Ectodermal cell (in vitro differentiated cells): ENCODE measurements around the gene CPSF3.

ENCODE experiments used
- H3K27ac ChIP-seq: 2 replicates; pipeline ENCODE4 v1.7.0; 2013; ENCODE audit warnings: mild to moderate bottlenecking, low read depth, low read length; ENCODE audit not compliant: insufficient read depth, poor library complexity, severe bottlenecking
- H3K27me3 ChIP-seq: 2 replicates; pipeline ENCODE4 v1.7.0; 2013; ENCODE audit warnings: mild to moderate bottlenecking, low read length; ENCODE audit not compliant: insufficient read depth, control insufficient read depth, poor library complexity, severe bottlenecking
- H3K36me3 ChIP-seq: one replicate; pipeline ENCODE4 v1.7.0; 2013; ENCODE audit warnings: low read length; ENCODE audit not compliant: control insufficient read depth, insufficient read depth
- H3K4me1 ChIP-seq: one replicate; pipeline ENCODE4 v1.7.0; 2013; ENCODE audit warnings: low read length; ENCODE audit not compliant: control insufficient read depth, insufficient read depth
- H3K4me3 ChIP-seq: 2 replicates; pipeline ENCODE4 v1.7.0; 2013; ENCODE audit warnings: low read depth, low read length, control low read depth; ENCODE audit not compliant: insufficient read depth
- H3K9me3 ChIP-seq: 2 replicates; pipeline ENCODE4 v1.7.0; 2013; ENCODE audit warnings: mild to moderate bottlenecking, low read length, moderate library complexity; ENCODE audit not compliant: control insufficient read depth
- WGBS, 2 experiments: methylation state at CpG; one replicate each; pipeline ENCODE4 v1.1.7; 2013; ENCODE audit warnings: missing lambda C conversion rate in 2 of 2; 5-methylcytosine and 5-hydroxymethylcytosine counted together

CPSF3 gene

DNA sequence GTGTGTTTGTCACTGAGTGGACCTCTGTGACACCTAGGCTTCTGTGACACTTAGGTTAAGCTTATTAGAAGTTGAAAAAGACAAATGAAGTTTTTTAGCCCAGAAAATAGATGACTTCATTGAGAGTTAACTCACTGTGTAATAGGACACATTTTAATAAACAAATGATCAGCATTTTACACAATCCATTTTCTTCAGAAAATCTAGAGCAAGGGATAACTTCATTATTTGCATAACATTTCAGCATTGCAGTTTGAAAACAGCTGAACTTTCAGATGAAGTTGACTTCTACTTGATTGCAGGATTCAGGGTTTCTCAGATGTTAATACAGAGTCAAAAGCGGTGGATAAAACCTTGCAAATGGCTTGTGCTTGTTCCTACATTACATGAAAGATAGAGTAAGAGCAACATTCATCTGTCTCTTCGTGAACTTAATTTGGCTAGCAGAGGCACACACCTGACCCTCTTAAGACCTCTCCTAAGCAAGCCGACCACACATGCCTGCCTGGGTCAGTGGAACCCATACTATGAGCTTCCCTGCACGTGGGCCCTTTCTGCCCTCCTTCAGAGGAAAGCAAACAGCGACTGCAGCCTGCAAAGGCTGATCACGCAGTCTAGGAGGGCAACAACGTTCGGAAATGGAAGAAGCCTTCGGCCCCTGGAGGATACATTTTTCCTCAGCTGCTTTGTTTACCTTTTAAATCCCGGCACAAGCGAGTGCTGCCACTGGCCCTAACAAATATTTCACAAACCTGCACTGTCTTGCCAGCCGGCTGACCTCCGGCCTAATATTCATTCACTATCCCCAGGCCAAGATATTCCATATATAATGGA is 16.7 kb upstream of the CPSF3 start:
- H3K27me3 ChIP-seq = no peaks in the 10 kb centered on the region
- H3K4me1 ChIP-seq = no peaks in the 10 kb centered on the region
- H3K36me3 ChIP-seq = peaks cover 4% of the 10 kb centered on the region
- 84 to 86% methylated on average over 13 of the region's 13 CpGs for WGBS, 2 experiments
- H3K4me3 ChIP-seq = no peak overlapping the region
- no peak overlapping the region for H3K27ac ChIP-seq
- H3K9me3 ChIP-seq = no peaks in the 10 kb centered on the region

DNA sequence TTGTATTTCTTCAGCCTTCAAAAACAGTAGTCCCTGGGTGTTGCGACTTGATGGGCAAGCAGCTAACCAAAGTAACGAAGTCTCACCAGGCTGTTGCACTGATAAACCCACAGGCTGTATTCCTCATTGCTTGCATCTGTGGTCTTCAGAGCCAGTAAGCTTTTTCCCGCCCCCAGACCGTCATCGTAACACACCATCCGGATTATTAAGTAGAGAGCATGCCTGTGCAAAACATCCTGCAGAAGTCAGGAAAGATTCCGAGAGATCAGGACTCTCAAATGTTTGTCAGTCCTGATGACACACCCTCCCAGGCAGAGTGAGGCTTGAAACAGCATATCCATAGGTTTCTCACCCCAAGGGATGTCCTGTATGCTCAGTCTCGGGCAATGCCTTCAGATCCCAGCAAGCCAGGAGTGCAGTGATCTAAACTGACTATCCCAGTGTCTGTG is 16.1 kb upstream of the CPSF3 start:
- no peaks in the 10 kb centered on the region for H3K9me3 ChIP-seq
- no peaks in the 10 kb centered on the region for H3K27me3 ChIP-seq
- no peaks in the 10 kb centered on the region for H3K4me1 ChIP-seq
- H3K4me3 ChIP-seq = no peak overlapping the region
- WGBS, 2 experiments = 94 to 95% methylated on average over 8 of the region's 8 CpGs
- H3K27ac ChIP-seq = no peak overlapping the region
- H3K36me3 ChIP-seq = peaks cover 4% of the 10 kb centered on the region

DNA sequence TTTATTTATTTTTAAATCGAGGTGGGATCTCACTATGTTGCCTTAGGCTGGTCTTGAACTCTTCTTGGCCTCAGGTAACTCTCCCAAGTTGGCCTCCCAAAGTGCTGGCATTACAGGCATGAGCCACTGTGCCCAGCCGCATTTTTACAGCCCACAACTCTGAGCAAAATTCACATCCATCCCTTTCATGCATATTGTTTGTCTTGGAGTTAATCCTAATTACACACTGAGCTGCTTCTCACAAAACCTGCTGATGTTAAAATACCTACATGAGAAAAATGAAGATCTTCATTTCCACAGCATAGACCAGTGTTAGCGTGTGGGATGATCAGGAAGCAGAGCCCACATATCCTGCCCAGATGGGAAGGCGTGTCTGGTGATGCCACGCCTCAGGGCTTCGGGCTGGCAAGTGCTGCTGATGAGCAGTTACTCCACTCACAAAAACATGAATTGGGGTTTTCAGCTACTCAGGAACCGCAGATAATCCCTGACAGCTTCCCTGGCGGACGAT is 14.8 kb upstream of the CPSF3 start:
- Histone ChIP-seq H3K36me3 (peaks cover under 1% of the 10 kb centered on the region), H3K27ac (no peak overlapping the region), H3K9me3 (no peaks in the 10 kb centered on the region), H3K27me3 (no peaks in the 10 kb centered on the region), H3K4me3 (no peak overlapping the region), H3K4me1 (no peaks in the 10 kb centered on the region)
- 94 to 95% methylated on average over 9 of the region's 9 CpGs for WGBS, 2 experiments

DNA sequence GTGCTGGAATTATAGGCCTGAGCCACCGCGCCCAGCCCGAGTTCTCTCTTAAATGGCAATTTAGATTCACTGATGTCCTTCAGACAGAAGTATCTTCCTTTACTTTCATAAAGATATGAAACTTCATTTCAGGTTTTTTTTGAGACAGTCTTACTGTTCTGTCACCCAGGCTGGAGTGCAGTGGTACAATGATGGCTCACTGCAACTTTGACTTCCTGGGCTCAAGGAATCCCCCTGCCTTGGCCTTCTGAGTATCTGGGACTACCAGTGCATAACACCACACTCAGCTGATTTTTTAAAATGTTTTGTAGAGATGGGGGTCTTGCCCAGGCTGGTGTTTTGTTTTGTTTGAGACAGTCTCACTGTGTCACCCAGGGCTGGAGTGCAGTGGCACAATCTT is 13.3 kb upstream of the CPSF3 start:
- no peak overlapping the region for H3K27ac ChIP-seq
- no peaks in the 10 kb centered on the region for H3K4me1 ChIP-seq
- WGBS, 2 experiments = 92 to 99% methylated on average over 3 of the region's 3 CpGs
- no peak overlapping the region for H3K4me3 ChIP-seq
- no peaks in the 10 kb centered on the region for H3K9me3 ChIP-seq
- no peaks in the 10 kb centered on the region for H3K27me3 ChIP-seq
- H3K36me3 ChIP-seq = no peaks in the 10 kb centered on the region

DNA sequence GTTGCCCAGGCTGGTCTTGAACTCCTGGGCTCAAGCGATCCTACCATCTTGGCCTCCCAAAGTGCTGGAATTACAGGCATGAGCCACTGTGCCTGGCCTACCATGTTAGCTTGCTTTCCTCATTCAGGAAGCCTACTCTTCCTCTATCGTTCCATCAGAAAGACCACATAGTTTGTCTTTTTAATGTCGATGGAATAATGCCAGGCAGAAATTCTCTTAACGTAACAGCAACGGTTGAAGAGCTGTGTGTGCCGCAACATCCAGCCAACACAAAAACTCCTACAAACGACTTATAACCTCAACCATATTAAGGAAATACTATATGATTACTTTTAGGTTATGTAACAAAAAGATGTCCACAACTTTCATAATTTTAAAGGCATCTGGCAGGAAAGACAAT is 10.7 kb upstream of the CPSF3 start:
- no peaks in the 10 kb centered on the region for H3K27me3 ChIP-seq
- no peaks in the 10 kb centered on the region for H3K9me3 ChIP-seq
- no peaks in the 10 kb centered on the region for H3K36me3 ChIP-seq
- H3K4me1 ChIP-seq = no peaks in the 10 kb centered on the region
- H3K27ac ChIP-seq = no peak overlapping the region
- WGBS, 2 experiments = 94 to 95% methylated on average over 5 to 6 of the region's 7 CpGs
- H3K4me3 ChIP-seq = no peak overlapping the region

DNA sequence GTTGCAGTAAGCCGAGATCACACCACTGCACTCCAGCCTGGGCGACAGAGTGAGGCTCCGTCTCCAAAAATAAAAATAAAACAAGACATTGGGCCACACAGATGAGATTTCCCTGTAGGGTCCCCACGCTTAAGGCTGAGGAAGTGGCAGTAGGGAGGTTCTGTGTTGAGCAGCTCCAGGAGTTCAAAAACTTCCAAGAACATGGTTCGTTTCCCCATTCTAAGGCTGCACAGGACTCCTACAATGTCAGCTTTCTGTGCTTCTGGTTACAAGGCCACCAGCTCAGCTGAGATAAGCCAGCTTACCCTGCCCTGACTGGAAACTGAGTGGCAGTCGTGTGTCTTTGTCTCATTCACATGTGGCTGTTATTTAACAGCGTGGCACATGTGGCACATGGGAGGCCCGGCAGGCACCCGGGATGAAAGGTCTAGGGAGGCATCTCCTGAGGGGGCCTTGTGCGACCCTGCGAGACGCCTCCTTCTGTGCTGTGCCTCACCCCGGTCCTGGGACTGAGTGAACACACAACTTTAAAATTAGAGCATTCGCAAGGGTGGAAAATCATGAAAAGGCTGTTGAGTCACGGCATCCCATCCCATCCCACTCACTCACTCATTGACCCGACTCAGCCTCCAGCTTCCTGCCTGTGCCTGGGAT is 7.8 kb upstream of the CPSF3 start:
- Histone ChIP-seq H3K27me3 (no peaks in the 10 kb centered on the region), H3K4me3 (no peak overlapping the region), H3K4me1 (no peaks in the 10 kb centered on the region), H3K36me3 (no peaks in the 10 kb centered on the region), H3K27ac (no peak overlapping the region), H3K9me3 (no peaks in the 10 kb centered on the region)
- WGBS, 2 experiments = 94 to 95% methylated on average over 16 of the region's 16 CpGs

DNA sequence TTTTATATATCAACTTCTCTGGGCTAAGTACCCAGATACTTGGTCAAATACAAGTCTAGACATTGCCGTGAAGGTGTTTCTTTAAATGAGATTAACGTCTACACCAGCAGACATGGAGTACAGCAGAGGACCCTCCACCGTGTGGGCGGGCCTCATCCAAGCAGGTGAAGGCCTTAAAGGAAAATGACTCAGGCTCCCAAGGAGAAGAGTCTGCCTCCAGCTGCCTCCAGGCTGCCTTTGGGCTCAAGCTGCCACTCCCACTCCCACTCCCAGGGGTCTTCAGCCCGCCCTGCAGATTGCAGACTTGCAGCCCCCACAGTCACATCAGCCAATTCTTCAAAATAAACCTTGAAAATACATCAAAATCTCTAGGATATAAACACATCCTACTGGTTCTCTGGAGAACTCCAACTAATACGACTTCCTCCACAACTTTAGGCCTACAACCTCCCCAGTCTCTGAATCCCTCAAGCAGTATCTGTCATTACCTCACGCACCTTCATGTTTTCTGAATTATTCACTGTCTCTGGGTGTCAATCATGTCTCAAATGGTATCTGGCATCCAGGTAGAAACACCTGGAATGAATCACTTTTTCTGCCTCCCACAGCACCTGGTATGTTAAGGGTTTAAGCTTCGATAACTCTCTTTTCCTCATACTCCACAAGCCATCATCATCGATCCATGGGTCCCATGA is 7.0 kb upstream of the CPSF3 start:
- Histone ChIP-seq H3K36me3 (no peaks in the 10 kb centered on the region), H3K27ac (no peak overlapping the region), H3K9me3 (no peaks in the 10 kb centered on the region), H3K27me3 (no peaks in the 10 kb centered on the region), H3K4me1 (no peaks in the 10 kb centered on the region), H3K4me3 (no peak overlapping the region)
- 91 to 94% methylated on average over 9 of the region's 9 CpGs for WGBS, 2 experiments

DNA sequence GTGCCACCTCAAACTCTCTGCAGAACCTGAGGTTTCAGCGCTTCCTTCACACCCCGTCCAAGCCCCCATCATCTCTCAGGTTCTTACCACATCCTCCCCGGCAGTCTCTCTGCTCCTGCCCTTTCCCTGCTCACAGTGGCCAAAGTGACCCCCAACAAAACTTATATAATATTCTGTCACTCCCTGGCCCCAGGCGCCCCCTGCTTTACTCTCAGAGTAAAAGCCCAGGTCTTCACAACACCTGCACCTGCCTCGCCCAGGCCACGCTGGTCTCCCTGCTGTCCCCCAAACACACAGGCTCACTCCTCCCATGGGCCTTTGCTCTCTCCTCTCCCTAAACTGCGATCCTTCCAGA is 6.5 kb upstream of the CPSF3 start:
- Histone ChIP-seq H3K4me3 (no peak overlapping the region), H3K27me3 (peaks cover 2% of the 10 kb centered on the region), H3K4me1 (peaks cover under 1% of the 10 kb centered on the region), H3K36me3 (no peaks in the 10 kb centered on the region), H3K27ac (no peak overlapping the region), H3K9me3 (no peaks in the 10 kb centered on the region)
- 90 to 93% methylated on average over 7 of the region's 7 CpGs for WGBS, 2 experiments

DNA sequence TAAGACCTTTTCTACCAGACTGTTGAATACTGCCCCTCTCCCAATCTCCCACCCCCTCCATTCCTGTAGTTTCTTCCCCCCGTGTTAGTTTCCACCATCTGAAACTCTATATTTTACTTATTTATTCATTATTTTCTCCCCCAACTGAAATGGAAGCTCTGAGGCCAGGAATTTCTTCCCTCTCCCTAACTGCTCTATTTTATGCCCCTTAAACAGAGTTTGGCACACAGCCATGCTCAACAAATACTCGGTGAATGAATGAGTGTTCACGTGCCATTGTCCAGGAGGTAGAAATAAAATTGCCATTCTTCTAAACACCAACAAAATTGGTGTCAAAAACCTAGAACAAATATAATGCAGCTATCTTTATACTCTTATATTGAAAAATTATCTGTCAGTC is 5.7 kb upstream of the CPSF3 start:
- Histone ChIP-seq H3K36me3 (no peaks in the 10 kb centered on the region), H3K27me3 (peaks cover 5% of the 10 kb centered on the region), H3K27ac (no peak overlapping the region), H3K4me1 (peaks cover 5% of the 10 kb centered on the region), H3K9me3 (no peaks in the 10 kb centered on the region), H3K4me3 (no peak overlapping the region)
- WGBS, 2 experiments = 94 to 96% methylated on average over 3 of the region's 3 CpGs

DNA sequence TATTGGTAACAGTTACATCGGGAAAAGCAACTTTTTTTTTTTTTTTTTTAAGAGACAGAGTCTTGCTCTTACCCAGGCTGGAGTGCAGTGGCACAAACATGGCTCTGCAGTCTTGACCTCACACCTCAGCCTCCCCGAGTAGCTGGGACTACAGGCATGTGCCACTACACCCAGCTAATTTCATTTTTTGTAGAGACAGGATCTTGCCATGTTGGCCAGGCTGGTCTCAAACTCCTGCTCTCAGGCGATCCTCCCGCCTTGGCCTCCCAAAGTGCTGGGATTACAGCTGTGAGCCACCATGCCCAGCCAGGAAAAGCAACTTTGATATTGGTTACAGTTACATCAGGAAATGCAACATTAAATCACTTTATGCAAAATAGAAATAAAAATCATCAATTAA is 4.7 kb upstream of the CPSF3 start:
- H3K4me1 ChIP-seq = peaks cover 5% of the 10 kb centered on the region

More for the DNA sequence above, 4.7 kb upstream of the CPSF3 start:
- peaks cover 5% of the 10 kb centered on the region for H3K27me3 ChIP-seq
- no peaks in the 10 kb centered on the region for H3K36me3 ChIP-seq
- H3K27ac ChIP-seq = no peak overlapping the region
- WGBS, 2 experiments = 89 to 90% methylated on average over 4 of the region's 4 CpGs
- no peaks in the 10 kb centered on the region for H3K9me3 ChIP-seq
- H3K4me3 ChIP-seq = no peak overlapping the region
